Activated T-helper 17 cell treated with anti-CD3 and anti-CD28 coated beads, Interleukin-2, amount 50 U/mL, for 72 hours (primary cell): ENCODE data around the gene TMEM229B. TPM values are rescaled to one million over a fixed set of nuclear protein-coding genes. Genes with fewer than 3 reads are reported as not detected.
A peak's percentile ranks its signal among the peaks of the same experiment; 100 is the strongest.

ENCODE experiments used
- ATAC-seq: fragments of 150-1000 bp; cut with Tn5 transposase; replicated peaks from 2 replicates; pipeline ENCODE4 v1.10.0; 2021; ENCODE audit warnings: mild to moderate bottlenecking, moderate library complexity
- H3K27ac Mint-ChIP-seq: one replicate; pipeline ENCODE4 v1.8.0; 2022; ENCODE audit warnings: mixed read lengths
- H3K27me3 Mint-ChIP-seq: one replicate; pipeline ENCODE4 v1.8.0; 2022; ENCODE audit warnings: mixed read lengths
- H3K36me3 Mint-ChIP-seq: one replicate; pipeline ENCODE4 v1.8.0; 2022; ENCODE audit warnings: low read depth, mild to moderate bottlenecking, mixed read lengths
- H3K4me1 Mint-ChIP-seq: one replicate; pipeline ENCODE4 v1.8.0; 2022; ENCODE audit warnings: mixed read lengths
- H3K4me3 Mint-ChIP-seq: one replicate; pipeline ENCODE4 v1.8.0; 2022; ENCODE audit warnings: mild to moderate bottlenecking, mixed read lengths
- H3K9me3 Mint-ChIP-seq: one replicate; pipeline ENCODE4 v1.8.0; 2022; ENCODE audit warnings: mixed read lengths
- total RNA-seq, 2 donors: library from RNA; stranded (reverse); gene quantifications; one replicate each; pipeline ENCODE4 v1.2.3, GENCODE V29; 2022

TMEM229B gene
- total RNA-seq, 2 donors from 2014 or later, result 0.71 to 0.84 TPM

DNA sequence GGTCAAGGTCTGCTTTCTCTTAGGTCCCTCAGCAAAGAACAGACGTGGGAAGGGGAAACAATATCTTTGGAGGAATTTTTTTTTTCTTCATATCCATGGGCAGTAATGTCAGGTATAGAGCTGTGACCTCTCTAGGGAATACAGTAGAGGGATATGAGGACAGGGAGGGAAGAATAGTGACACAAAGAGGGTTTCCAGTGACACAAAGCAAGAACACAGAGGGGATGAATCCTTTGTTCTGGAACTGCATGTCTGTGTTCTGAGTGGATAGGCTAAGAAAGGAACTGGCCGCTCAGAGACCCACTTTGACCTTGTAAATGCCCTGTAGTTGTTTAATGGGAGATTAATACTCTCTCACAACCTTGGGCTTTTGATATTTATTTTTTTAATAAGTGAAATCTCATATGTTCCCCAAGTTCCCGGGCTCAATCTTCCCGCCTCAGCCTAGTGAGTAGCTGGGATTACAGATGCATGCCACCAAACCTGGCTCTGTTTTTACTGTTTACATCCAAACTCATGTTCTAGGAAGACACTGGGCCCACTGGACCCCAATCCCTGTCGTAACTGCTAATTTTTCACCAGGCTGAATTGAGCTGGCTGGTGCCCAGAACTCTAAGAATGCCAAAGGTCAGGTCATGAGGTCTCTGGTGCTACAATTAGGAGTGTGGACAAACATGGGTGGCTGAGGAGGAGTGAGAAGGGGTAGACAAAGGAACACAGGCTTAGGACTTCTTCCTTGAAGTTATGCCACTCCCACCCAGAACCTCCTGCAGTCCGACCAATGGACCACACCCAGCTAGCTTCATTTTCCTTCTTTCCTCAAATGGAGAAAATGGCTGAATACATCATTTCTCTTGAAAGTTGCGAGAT is 35.5 kb upstream of the TMEM229B start:
- Mint-ChIP-seq H3K9me3 (no peaks in the 10 kb centered on the region), H3K36me3 (no peaks in the 10 kb centered on the region), H3K27ac (no peak overlapping the region), H3K4me1 (no peaks in the 10 kb centered on the region), H3K27me3 (peaks cover 23% of the 10 kb centered on the region), H3K4me3 (no peak overlapping the region)
- ATAC-seq, result no peak

DNA sequence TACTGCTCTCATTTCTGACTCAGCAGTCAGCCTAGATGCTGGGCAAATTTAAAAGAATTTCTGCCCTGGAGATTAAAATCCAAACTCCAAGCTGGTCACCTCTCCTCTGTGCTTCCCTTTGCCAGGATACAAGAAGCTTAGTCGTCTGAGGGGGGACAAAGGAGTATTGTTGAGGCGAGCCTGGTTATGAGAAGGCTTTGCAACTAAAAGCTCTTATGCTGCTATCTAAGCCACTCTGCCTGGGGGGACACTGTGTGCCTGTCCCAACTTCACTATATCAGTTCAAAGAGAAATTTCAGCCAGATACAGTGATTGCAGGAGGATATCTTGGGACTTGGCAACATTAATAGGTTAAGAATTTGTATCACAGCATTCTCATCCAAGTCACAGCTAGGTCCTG is 33.7 kb upstream of the TMEM229B start:
- ATAC-seq, result no peak
- H3K4me1 Mint-ChIP-seq, result no peaks in the 10 kb centered on the region
- H3K4me3 Mint-ChIP-seq, result no peak overlapping the region
- H3K9me3 Mint-ChIP-seq, result no peaks in the 10 kb centered on the region
- no peak overlapping the region for H3K27ac Mint-ChIP-seq
- H3K27me3 Mint-ChIP-seq, result peaks cover 17% of the 10 kb centered on the region
- no peaks in the 10 kb centered on the region for H3K36me3 Mint-ChIP-seq

DNA sequence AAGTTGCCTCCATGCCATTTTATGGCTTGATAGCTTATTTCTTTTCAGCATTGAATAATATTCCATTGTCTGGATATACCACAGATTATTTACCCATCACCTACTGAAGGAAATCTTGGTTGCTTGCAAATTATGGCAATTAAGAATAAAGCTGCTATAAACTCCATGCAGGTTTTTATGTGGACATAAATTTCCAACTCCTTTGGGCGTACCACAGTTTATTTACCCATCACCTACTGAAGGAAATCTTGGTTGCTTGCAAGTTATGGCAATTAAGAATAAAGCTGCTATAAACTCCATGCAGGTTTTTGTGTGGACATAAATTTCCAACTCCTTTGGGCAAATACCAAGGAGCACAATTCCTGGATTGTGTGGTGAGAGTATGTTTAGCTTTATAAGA is 32.0 kb upstream of the TMEM229B start:
- H3K36me3 Mint-ChIP-seq, result no peaks in the 10 kb centered on the region
- no peak overlapping the region for H3K4me3 Mint-ChIP-seq
- H3K9me3 Mint-ChIP-seq, result no peaks in the 10 kb centered on the region
- H3K27me3 Mint-ChIP-seq, result peaks cover 7% of the 10 kb centered on the region
- no peaks in the 10 kb centered on the region for H3K4me1 Mint-ChIP-seq
- ATAC-seq, result no peak
- H3K27ac Mint-ChIP-seq, result no peak overlapping the region

DNA sequence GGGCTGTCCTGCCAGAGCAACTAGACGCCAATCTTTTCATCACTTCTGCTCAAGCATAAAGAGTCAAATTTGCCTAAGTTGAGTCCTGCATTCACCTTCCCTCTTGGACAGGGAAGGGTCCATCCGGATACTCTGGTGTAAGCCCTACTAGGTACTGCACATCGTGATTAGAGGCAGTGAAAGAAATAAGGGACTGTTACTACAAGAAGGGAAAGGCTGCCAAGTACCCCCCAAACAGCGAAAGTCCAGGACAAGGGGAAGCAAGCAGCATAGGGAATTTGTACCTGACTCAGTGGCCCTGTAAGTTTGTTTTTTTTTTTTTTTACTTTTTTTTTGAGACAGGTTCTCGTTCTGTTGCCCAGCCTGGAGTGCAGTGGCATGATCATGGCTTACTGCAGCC is 30.9 kb upstream of the TMEM229B start:
- no peak for ATAC-seq
- no peak overlapping the region for H3K4me3 Mint-ChIP-seq
- H3K36me3 Mint-ChIP-seq, result no peaks in the 10 kb centered on the region
- H3K9me3 Mint-ChIP-seq, result no peaks in the 10 kb centered on the region
- no peaks in the 10 kb centered on the region for H3K4me1 Mint-ChIP-seq
- no peak overlapping the region for H3K27ac Mint-ChIP-seq
- peaks cover 4% of the 10 kb centered on the region for H3K27me3 Mint-ChIP-seq

DNA sequence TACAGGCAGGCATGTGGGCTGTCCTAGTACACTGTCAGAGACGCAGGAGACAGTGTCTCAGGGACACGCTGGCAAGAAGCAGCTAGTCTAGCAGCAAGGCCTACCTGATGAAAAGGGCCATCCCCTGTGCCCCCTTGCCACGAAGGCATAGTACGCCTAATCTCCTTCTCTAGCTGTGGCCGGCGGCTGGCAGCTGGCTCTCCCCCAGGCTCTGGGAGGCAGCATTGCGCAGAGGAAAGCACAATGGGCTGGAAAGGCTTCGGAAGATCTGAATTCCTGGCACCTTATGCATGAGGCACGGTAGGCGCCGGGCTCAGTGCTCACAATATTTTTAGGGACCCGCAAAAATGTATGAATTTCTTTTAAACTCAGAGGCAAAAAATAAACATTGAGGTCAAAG is 28.6 kb upstream of the TMEM229B start:
- Mint-ChIP-seq H3K9me3 (no peaks in the 10 kb centered on the region), H3K4me3 (no peak overlapping the region), H3K27me3 (no peaks in the 10 kb centered on the region), H3K27ac (no peak overlapping the region), H3K36me3 (no peaks in the 10 kb centered on the region), H3K4me1 (no peaks in the 10 kb centered on the region)
- ATAC-seq, result no peak

DNA sequence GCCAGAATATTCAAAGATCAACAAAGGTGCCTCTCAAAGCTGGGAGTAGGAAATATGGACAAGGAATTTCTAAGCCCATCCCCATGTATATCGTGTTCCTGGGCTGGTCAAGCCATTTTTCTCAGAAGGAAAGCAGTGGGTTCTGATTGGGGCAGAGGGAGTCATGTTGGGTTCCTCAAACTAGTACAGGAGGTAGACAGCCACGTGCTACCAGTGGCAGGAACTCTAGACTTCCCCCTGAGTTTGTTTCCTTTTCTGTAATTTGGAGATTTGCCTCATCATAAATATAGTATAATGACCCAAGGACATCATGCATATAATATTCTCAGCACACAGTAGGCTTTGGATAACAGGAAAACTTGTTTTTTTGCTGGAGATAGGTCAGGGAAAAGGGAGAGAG is 28.2 kb upstream of the TMEM229B start:
- H3K4me1 Mint-ChIP-seq, result no peaks in the 10 kb centered on the region
- H3K9me3 Mint-ChIP-seq, result no peaks in the 10 kb centered on the region
- H3K36me3 Mint-ChIP-seq, result no peaks in the 10 kb centered on the region
- ATAC-seq, result no peak
- H3K4me3 Mint-ChIP-seq, result peak overlapping the region; percentile 66
- H3K27me3 Mint-ChIP-seq, result no peaks in the 10 kb centered on the region
- no peak overlapping the region for H3K27ac Mint-ChIP-seq

DNA sequence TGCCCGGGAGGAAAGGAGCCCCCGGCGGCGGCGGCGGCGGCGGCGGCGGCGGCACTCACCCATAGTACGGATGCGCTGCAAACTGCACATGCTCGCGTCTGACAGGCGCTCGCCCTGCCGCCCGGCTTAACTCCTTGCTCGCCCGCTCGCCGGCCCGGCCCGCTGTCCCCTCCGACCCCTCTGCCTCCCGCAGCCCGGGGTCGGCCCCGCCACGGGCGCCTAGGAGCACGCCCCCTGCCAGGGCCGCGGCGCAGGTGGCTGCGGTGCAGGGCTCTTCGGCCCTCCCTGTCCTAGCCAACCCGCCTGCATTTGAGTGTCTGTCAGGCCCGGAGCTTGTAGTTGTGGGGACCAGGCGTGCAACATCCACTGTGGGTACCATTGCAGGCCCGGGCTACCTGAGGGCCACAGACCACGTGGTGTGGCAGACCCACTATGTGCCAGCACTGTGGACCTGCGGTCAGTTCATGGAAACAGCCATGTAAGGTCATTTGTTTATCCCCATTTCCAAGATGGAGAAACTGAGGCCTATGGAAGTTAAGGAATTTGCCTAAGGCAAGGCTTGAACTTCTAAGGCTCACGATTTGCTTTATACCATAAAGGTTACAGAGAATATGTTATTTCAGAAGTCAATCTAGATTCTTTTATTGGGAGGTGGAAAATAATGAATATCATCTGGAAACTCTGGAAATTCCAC is 27.0 kb upstream of the TMEM229B start:
- Mint-ChIP-seq H3K36me3 (no peaks in the 10 kb centered on the region), H3K27me3 (no peaks in the 10 kb centered on the region), H3K9me3 (no peaks in the 10 kb centered on the region), H3K4me1 (no peaks in the 10 kb centered on the region), H3K27ac (no peak overlapping the region), H3K4me3 (peak overlapping the region; percentile 66)
- peak; percentile 74 for ATAC-seq

DNA sequence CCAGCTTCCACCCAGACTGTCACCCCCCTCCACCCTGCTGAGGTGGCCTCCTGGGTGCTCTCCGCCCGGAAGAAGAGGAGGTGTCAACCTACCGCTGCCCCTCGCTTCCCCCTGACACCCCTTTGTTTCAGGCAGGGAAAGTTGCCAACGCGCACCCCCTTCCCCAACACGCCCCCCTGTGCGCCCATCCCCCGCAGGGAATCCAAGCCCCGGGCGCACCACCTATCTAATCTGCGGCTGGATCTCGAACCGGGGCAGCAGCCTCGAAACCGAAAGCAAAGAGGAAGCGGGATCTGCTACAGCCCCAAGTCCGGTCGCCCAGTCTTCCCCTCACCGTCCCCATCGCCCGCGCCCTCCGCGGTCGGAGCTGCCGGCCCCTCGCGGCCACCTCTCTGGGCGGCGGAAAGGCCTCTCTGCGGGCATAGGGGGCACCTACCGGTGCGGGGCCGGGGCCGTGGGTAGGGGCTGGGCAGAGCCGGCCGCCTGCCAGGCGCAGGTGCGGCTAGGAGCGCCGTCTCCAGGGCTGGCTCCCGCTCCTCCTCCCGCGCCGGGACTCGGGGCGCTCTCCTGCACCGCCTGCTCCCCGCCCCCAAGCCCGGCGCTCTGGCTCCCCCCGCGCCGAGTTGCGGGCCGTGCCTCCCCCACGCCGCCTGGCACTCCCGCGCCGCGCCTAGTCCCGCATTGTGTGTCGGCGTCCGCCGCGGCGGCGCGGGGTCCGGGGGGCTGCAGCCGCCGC is 26.3 kb upstream of the TMEM229B start:
- Mint-ChIP-seq H3K9me3 (no peaks in the 10 kb centered on the region), H3K4me3 (peak overlapping the region; percentile 76), H3K36me3 (no peaks in the 10 kb centered on the region), H3K4me1 (no peaks in the 10 kb centered on the region), H3K27me3 (no peaks in the 10 kb centered on the region), H3K27ac (peak overlapping the region; percentile 66)
- peak; percentile 71 for ATAC-seq

DNA sequence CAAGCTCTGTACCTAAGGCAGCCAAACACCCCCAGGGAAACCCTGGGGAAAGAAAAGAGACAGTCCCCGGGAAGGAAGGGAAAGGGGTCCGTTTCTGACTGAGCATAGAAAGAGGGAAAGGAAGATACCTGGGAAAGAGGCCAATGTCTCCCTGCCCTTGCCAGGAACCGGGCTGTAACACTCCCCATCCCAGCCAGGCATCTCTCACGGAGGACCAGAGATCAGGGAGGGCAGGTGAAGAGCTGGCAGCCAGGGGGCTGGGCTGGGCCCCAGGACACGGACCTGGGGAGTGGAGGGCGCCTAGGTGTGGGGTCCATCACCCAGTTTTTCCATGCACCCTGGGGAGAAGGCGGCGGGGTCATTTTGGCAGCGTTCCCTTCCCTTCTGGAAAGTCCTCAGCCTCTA is 25.7 kb upstream of the TMEM229B start:
- peak overlapping the region; percentile 76 for H3K4me3 Mint-ChIP-seq
- no peaks in the 10 kb centered on the region for H3K9me3 Mint-ChIP-seq
- H3K4me1 Mint-ChIP-seq, result no peaks in the 10 kb centered on the region
- H3K27ac Mint-ChIP-seq, result peak overlapping the region; percentile 66
- no peaks in the 10 kb centered on the region for H3K36me3 Mint-ChIP-seq
- H3K27me3 Mint-ChIP-seq, result no peaks in the 10 kb centered on the region
- no peak for ATAC-seq

DNA sequence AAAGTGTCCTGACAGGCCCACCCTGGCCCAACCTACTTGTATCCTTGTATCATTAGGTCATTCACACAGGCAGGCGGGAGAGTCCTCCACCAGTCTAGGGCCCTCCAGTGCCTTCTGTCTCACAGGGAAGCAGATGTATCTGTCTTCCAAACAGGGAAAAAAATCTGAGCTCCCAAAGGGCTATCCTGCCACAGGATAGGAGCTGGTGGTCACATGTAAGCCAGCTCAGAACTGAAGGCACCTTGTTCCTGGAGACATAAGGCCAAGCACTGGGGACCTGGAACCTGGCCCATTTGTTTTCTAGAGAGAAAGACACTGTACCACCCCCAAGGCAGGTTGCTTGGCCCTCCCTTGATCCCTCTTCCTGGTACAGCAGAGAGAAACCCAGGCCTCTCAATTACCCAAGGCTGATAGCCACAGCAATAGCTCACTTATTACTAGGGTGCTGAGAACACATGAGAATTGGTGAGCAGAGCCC is 25.1 kb upstream of the TMEM229B start:
- no peaks in the 10 kb centered on the region for H3K9me3 Mint-ChIP-seq
- H3K4me1 Mint-ChIP-seq, result no peaks in the 10 kb centered on the region
- H3K27me3 Mint-ChIP-seq, result no peaks in the 10 kb centered on the region
- H3K27ac Mint-ChIP-seq, result no peak overlapping the region
- H3K4me3 Mint-ChIP-seq, result peak overlapping the region; percentile 76
- ATAC-seq, result no peak
- no peaks in the 10 kb centered on the region for H3K36me3 Mint-ChIP-seq

DNA sequence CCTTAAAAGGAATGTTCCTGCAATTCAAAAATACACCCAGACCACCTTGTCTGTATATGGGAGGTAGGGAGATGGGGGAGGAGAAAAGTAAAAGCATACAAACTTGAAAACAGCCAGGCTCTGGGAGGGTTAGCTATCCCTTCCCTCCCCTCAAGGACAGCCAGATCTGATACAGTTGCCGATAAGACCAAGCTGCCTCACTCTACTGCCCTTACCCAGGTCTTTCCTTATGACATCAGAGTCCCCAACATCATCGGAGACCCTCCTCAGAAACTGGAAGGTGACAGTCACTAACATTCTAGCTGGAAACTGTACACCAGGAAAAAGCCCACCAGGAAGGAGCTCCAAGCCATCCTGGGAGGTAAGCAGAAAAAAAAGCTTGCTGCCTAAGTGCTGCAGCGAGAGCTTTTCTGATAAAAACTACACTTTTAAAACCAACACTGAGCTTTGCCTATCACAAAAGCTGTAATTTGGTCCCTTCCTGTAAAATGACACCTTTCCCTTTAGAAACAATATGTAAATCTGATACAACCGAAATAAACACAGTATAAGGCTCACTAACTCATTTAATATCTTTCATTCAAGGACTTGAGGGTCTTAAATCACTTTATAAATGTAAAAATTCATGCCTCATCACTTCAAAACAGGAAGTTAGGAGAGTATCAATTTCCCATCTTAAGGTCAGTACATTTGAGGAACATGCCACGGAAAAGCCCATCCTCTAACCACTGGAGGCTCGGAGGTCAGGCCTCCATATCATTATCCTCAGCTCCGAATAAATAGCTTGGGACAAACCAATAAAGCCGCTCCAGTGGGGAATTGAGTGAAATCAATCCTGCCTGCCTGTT is 24.2 kb upstream of the TMEM229B start:
- Mint-ChIP-seq H3K4me1 (no peaks in the 10 kb centered on the region), H3K27me3 (no peaks in the 10 kb centered on the region)

DNA sequence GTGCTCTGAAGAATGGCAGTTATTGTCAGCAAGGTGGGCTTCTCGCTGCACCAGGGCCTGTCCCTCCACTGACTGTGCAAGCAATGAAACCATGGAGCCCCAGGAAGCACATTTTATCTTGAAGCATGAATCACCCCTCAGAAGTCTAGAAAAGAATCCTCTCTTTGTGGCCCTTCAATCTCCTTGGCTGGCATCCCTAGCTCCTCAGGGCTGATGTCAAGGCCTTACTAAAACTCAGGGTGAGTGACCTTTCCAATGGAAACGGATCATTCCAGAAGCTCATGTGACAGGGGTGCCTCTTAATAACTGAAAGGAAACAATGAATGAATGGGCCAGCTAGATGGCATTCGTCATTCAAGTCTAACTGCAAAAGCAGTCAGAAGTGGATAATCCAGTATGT is 22.3 kb upstream of the TMEM229B start:
- no peak overlapping the region for H3K4me3 Mint-ChIP-seq
- ATAC-seq, result no peak
- no peaks in the 10 kb centered on the region for H3K9me3 Mint-ChIP-seq
- no peaks in the 10 kb centered on the region for H3K27me3 Mint-ChIP-seq
- H3K4me1 Mint-ChIP-seq, result no peaks in the 10 kb centered on the region
- H3K36me3 Mint-ChIP-seq, result no peaks in the 10 kb centered on the region
- no peak overlapping the region for H3K27ac Mint-ChIP-seq

More for the DNA sequence above, 24.2 kb upstream of the TMEM229B start:
- Mint-ChIP-seq H3K27ac (no peak overlapping the region), H3K36me3 (no peaks in the 10 kb centered on the region), H3K9me3 (no peaks in the 10 kb centered on the region), H3K4me3 (no peak overlapping the region)
- no peak for ATAC-seq

DNA sequence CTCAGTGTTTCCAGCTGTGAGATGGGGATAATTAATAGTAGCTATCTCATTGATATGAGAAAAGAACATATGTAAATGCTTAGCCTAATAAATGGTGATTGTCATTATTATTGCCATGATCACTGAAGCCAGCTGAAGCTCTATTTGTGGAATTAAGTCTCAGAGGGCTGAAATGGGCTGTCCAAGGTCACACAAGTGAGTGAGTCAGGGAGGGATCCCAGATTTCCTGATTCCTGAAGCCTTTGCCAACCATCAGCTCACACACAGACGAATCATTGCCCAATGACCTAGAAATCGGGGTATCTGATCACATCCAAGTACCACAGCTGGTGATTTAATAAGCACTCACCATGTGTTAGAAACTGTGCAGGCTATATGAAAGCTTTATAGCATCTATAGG is 21.6 kb upstream of the TMEM229B start:
- H3K36me3 Mint-ChIP-seq, result no peaks in the 10 kb centered on the region
- H3K27ac Mint-ChIP-seq, result no peak overlapping the region
- no peaks in the 10 kb centered on the region for H3K4me1 Mint-ChIP-seq
- H3K27me3 Mint-ChIP-seq, result no peaks in the 10 kb centered on the region
- ATAC-seq, result no peak
- no peak overlapping the region for H3K4me3 Mint-ChIP-seq
- no peaks in the 10 kb centered on the region for H3K9me3 Mint-ChIP-seq

DNA sequence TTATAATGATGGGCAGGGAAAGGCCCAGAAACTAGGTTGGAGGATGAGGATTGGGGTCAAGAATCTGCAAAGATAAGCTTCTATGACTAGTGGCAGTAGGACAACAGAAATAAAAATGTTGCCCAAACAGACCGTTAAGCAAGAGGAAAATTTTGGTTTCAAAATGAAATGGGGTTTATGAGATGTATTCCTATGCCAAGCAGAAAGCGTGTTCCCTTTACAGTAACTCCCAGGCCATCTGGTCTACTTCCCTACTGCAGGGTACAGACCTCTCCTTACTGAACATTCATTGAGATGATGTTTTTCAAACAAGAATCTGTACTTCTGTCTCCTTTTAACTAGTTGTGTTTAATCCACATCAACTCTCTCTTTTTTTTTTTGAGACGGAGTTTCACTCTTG is 20.4 kb upstream of the TMEM229B start:
- Mint-ChIP-seq H3K4me3 (no peak overlapping the region), H3K9me3 (no peaks in the 10 kb centered on the region), H3K27me3 (no peaks in the 10 kb centered on the region), H3K4me1 (no peaks in the 10 kb centered on the region), H3K36me3 (no peaks in the 10 kb centered on the region), H3K27ac (no peak overlapping the region)
- ATAC-seq, result no peak
